SU-DHL-6 (cell line): ENCODE measurements around the gene KSR1.

Source experiments
- H2AFZ ChIP-seq: fragments of 200-600 bp; sonication (generic); 2 replicates; pipeline ENCODE4 v1.6.1; 2014; ENCODE audit warnings: low read depth, mild to moderate bottlenecking, moderate library complexity, mixed read lengths, antibody characterized with exemption, low read length; ENCODE audit not compliant: severe bottlenecking
- H3F3A ChIP-seq: fragments of 200-600 bp; shearing (Covaris generic); 2 replicates; pipeline ENCODE4 v1.6.0; 2016; ENCODE audit warnings: antibody characterized with exemption, mild to moderate bottlenecking; ENCODE audit not compliant: insufficient read depth
- H3K27ac ChIP-seq: fragments of 200-600 bp; sonication (generic); 2 replicates; pipeline ENCODE4 v1.5.1; 2016; ENCODE audit warnings: low read depth, mild to moderate bottlenecking, low read length, moderate library complexity, mixed read lengths
- H3K27me3 ChIP-seq: fragments of 200-600 bp; sonication (generic), shearing (Covaris generic); 2 replicates; pipeline ENCODE4 v1.6.0; 2014; ENCODE audit warnings: mild to moderate bottlenecking, low read length
- H3K36me3 ChIP-seq: fragments of 200-600 bp; sonication (generic); 2 replicates; pipeline ENCODE4 v1.6.1; 2014; ENCODE audit warnings: mild to moderate bottlenecking, low read length, mixed read lengths
- H3K4me2 ChIP-seq: fragments of 300-600, 200-600 bp; shearing (Covaris generic), sonication (generic); 2 replicates; pipeline ENCODE4 v1.6.0; 2014; ENCODE audit warnings: low read length, low read depth, mild to moderate bottlenecking; ENCODE audit not compliant: poor library complexity, severe bottlenecking
- H3K4me3 ChIP-seq: fragments of 200-600 bp; sonication (generic); 2 replicates; pipeline ENCODE4 v1.5.1; 2014; ENCODE audit warnings: antibody characterized with exemption, low read length, mild to moderate bottlenecking, mixed read lengths; ENCODE audit not compliant: insufficient read depth, poor library complexity, severe bottlenecking
- H3K79me2 ChIP-seq: fragments of 200-600 bp; sonication (generic); 2 replicates; pipeline ENCODE4 v1.6.1; 2014; ENCODE audit warnings: mild to moderate bottlenecking, low read length, moderate library complexity; ENCODE audit not compliant: insufficient read depth
- H3K9ac ChIP-seq: fragments of 200-600 bp; sonication (generic); 2 replicates; pipeline ENCODE4 v1.7.0; 2014; ENCODE audit warnings: mild to moderate bottlenecking, low read length
- H3K9me2 ChIP-seq: fragments of 200-600 bp; sonication (generic); replicated peaks from 2 replicates; pipeline ENCODE4 v1.6.1; 2014; ENCODE audit warnings: low read length; ENCODE audit not compliant: insufficient read depth
- H3K9me3 ChIP-seq: fragments of 200-600 bp; sonication (generic); 2 replicates; pipeline ENCODE4 v1.6.1; 2014; ENCODE audit warnings: low read length, mixed read lengths; ENCODE audit not compliant: insufficient read depth
- H4K20me1 ChIP-seq: fragments of 200-600 bp; sonication (generic); 2 replicates; pipeline ENCODE4 v1.6.1; 2014; ENCODE audit warnings: low read depth, mild to moderate bottlenecking, antibody characterized with exemption, low read length, moderate library complexity, mixed read lengths
- EZH2phosphoT487 ChIP-seq: fragments of 200-600 bp; sonication (generic), shearing (Covaris generic); conservative IDR thresholded peaks from 2 replicates; pipeline ENCODE4 v1.6.1; 2018; ENCODE audit warnings: mild to moderate bottlenecking, antibody characterized with exemption, low read length, moderate library complexity, mixed read lengths
- TF ChIP-seq, protein P1 (sequence below): fragments of 200-600 bp; sonication (generic); IDR thresholded peaks from one replicate; pipeline ENCODE4 v1.5.1; 2017; ENCODE audit warnings: antibody characterized with exemption, mild to moderate bottlenecking, low read length, moderate library complexity; ENCODE audit not compliant: insufficient read depth, poor library complexity, severe bottlenecking

Gene KSR1

DNA sequence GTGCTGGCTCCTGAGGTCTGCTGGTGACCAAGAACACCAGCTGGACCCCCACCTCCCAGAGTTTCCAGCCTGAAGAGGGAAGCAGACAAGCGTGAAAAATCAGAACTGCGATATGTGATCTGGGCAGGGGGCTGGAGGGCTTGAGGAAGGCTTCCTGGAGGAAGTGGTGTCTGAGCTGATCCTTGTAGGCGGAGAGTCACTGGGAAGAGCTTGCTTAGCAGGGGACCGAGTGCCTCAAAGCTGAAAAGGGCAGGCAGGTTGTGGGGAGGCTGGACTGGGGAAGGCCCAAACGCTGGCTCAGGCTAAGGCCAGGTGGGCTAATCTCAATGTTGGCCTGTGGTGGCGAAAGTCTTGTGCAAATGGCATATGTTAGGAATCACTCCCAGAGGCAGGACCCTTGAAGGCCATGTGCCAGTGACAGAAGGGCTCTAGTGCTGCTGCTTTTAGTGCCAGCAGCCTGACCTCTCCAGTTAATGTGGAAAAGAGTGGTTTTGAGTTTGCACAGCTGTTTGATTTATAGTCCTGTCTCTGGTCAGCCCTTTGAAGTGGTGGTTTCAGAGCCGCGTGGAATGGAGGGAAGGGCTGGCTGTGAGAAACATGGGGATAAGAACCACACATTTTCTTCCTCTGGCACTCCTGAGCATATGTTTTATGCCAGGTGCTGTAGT, 89.4 kb downstream of the KSR1 start:
- Histone ChIP-seq H3K27me3 (no peaks in the 10 kb centered on the region), H3K9ac (no peak overlapping the region), H3K27ac (no peak overlapping the region), H3F3A (no peaks in the 10 kb centered on the region), H3K9me3 (no peaks in the 10 kb centered on the region), H3K79me2 (no peaks in the 10 kb centered on the region), H3K36me3 (no peaks in the 10 kb centered on the region), H3K4me2 (no peak overlapping the region), H4K20me1 (no peaks in the 10 kb centered on the region), H3K9me2 (no peaks in the 10 kb centered on the region), H2AFZ (no peak overlapping the region), H3K4me3 (no peak overlapping the region)
- TF ChIP-seq EZH2phosphoT487 = no peak

DNA sequence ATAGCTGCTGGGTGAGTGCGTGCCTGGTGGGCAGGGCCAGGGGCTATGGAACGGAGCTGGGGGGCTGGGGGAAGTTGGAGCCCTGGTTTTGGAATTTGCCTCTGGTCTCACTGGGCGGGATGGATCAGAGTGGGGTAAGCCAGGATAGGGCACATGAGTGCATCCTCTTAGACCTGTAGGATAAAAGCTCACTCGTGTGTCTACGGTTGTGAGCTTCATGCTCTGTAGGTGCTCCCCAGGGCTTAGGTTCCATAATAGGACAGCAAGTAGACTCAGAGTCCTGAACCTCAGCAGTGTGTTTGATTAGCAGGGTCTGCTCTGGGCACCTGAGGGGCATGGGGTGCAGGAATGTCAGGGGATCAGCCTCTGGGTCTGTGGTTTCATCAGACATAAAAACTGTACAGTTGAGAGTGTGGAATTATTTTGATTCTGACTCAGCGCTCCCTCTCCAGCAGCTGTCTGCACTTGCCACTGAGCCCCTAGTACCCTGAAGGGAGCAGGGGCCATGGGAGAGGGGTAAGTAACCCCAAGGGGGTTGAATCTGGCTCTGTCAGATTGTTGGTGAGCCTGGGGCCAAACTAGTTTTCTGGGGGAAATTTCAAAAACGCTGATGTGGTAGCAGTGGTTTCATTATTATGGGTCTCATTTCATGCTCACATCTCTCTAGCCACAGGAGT, 90.5 kb downstream of the KSR1 start:
- Histone ChIP-seq H3F3A (no peaks in the 10 kb centered on the region), H3K27ac (no peak overlapping the region), H3K27me3 (no peaks in the 10 kb centered on the region), H3K9me3 (no peaks in the 10 kb centered on the region), H3K4me2 (no peak overlapping the region), H4K20me1 (no peaks in the 10 kb centered on the region), H3K4me3 (no peak overlapping the region), H2AFZ (no peak overlapping the region), H3K36me3 (no peaks in the 10 kb centered on the region), H3K9ac (no peak overlapping the region), H3K9me2 (no peaks in the 10 kb centered on the region), H3K79me2 (no peaks in the 10 kb centered on the region)
- TF ChIP-seq, protein P1, sequence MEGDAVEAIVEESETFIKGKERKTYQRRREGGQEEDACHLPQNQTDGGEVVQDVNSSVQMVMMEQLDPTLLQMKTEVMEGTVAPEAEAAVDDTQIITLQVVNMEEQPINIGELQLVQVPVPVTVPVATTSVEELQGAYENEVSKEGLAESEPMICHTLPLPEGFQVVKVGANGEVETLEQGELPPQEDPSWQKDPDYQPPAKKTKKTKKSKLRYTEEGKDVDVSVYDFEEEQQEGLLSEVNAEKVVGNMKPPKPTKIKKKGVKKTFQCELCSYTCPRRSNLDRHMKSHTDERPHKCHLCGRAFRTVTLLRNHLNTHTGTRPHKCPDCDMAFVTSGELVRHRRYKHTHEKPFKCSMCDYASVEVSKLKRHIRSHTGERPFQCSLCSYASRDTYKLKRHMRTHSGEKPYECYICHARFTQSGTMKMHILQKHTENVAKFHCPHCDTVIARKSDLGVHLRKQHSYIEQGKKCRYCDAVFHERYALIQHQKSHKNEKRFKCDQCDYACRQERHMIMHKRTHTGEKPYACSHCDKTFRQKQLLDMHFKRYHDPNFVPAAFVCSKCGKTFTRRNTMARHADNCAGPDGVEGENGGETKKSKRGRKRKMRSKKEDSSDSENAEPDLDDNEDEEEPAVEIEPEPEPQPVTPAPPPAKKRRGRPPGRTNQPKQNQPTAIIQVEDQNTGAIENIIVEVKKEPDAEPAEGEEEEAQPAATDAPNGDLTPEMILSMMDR = no peak
- TF ChIP-seq EZH2phosphoT487 = no peak

DNA sequence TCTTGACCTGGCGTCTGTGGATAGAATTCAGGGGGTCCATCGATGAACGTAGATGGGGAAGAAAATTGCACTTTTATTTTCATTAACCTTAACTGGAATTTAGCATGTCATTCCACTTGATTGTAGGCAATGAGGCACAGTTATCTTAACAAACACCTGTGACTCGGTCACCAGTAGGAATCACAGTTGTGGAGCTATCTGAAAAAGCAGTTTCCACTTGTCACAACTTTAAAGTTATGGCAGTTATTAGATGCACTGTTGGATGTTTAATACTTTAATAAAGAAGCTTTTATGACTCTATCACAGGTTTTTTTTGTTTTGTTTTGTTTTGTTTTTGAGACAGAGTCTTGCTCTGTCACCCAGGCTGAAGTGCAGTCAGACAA, 91.0 kb downstream of the KSR1 start:
- no peaks in the 10 kb centered on the region for H3K9me2 ChIP-seq
- no peak overlapping the region for H3K4me3 ChIP-seq
- no peaks in the 10 kb centered on the region for H3K36me3 ChIP-seq
- H2AFZ ChIP-seq = no peak overlapping the region
- H3K27me3 ChIP-seq = no peaks in the 10 kb centered on the region
- no peak overlapping the region for H3K27ac ChIP-seq
- no peak overlapping the region for H3K9ac ChIP-seq
- no peaks in the 10 kb centered on the region for H3F3A ChIP-seq
- H3K9me3 ChIP-seq = no peaks in the 10 kb centered on the region
- H3K4me2 ChIP-seq = no peak overlapping the region
- no peaks in the 10 kb centered on the region for H4K20me1 ChIP-seq
- TF ChIP-seq EZH2phosphoT487 = no peak
- TF ChIP-seq, protein P1 = no peak
- no peaks in the 10 kb centered on the region for H3K79me2 ChIP-seq

DNA sequence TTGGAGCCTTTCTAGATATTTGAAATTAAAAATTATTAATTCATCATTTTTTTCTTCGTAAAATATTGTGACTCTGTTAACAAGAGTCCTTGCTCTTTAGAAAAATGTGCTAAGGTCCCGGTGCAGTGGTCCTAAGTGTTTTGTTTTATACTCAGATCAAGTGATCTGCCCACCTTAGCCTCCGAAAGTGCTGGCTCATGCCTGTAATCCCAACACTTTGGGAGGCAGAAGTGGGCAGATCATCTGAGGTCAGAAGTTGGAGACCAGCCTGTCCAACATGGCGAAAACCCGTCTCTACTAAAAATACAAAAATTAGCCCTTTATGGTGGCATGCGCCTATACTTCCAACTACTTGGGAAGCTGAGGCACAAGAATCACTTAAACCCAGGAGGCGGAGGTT, 92.1 kb downstream of the KSR1 start:
- H3K27ac ChIP-seq = no peak overlapping the region
- TF ChIP-seq EZH2phosphoT487 = no peak
- TF ChIP-seq, protein P1 = no peak
- H3K4me2 ChIP-seq = no peak overlapping the region
- H3K79me2 ChIP-seq = no peaks in the 10 kb centered on the region
- H3K9me3 ChIP-seq = no peaks in the 10 kb centered on the region
- no peaks in the 10 kb centered on the region for H3K9me2 ChIP-seq
- no peaks in the 10 kb centered on the region for H3F3A ChIP-seq
- no peaks in the 10 kb centered on the region for H4K20me1 ChIP-seq
- no peaks in the 10 kb centered on the region for H3K36me3 ChIP-seq
- no peaks in the 10 kb centered on the region for H3K27me3 ChIP-seq
- H2AFZ ChIP-seq = no peak overlapping the region
- no peak overlapping the region for H3K4me3 ChIP-seq
- no peak overlapping the region for H3K9ac ChIP-seq
